HCT116 (cell line): ENCODE data around the gene TTC21B. TPM values are rescaled to one million over a fixed set of nuclear protein-coding genes. Genes with fewer than 3 reads are reported as not detected.

Source experiments
- ATAC-seq: fragments of 200-7000 bp; cut with Tn5 transposase; 2 replicates; pipeline ENCODE4 v1.9.1; 2020; ENCODE audit warnings: mild to moderate bottlenecking, moderate library complexity
- BruUV-seq: library from RNA; stranded (reverse); fragments of 400-500 nt; replicated peaks from 2 replicates; lab custom pipeline; 2021; lab: Mats Ljungman, UMichigan
- CTCF ChIA-PET: fragments of 300-600 bp; sonication (Branson Sonifier 250); formaldehyde crosslinking; loops from one replicate; lab custom pipeline; 2021; ENCODE audit warnings: antibody characterized with exemption; lab: Charles Lee
- POLR2A ChIA-PET: fragments of 300-600, 350-600 bp; sonication (Branson Sonifier 250); formaldehyde crosslinking; loops from one replicate; lab custom pipeline; 2021; ENCODE audit warnings: antibody characterized with exemption; lab: Charles Lee
- RAD21 ChIA-PET, 2 experiments: fragments of 300-600 bp; sonication (Branson Sonifier 250); formaldehyde crosslinking; loops; one replicate each; lab custom pipeline; 2023; ENCODE audit warnings: low total read pairs in 2 of 2; ENCODE audit not compliant: uncharacterized antibody in 2 of 2, unreplicated experiment in 2 of 2, low non-redundant PET in 1 of 2; lab: Charles Lee
- DNase-seq: peaks from one replicate; pipeline ENCODE4 v3.0.0-alpha.2; 2010; ENCODE audit warnings: low read depth, low spot score
- H2AFZ ChIP-seq: fragments of 200-600 bp; shearing (Covaris generic), sonication (generic); 2 replicates; pipeline ENCODE4 v1.6.1; 2017; ENCODE audit warnings: low read depth, mixed run types, mixed read lengths, antibody characterized with exemption, low read length; ENCODE audit not compliant: poor library complexity, severe bottlenecking
- H3K27ac ChIP-seq: 2 replicates; pipeline ENCODE4 v1.5.1; 2012; ENCODE audit warnings: low read depth, low read length
- H3K27me3 ChIP-seq: fragments of 200-600 bp; sonication (generic); 2 replicates; pipeline ENCODE4 v1.6.1; 2016; ENCODE audit warnings: mixed run types, low read length, mixed read lengths; ENCODE audit not compliant: insufficient read depth
- H3K36me3 ChIP-seq, 2 experiments: fragments of 200-500 bp in 1 of 2; fragments of 200-600 bp in 1 of 2; sonication (Bioruptor generic) in 1 of 2; sonication (generic) in 1 of 2; 2 replicates each; pipeline versions ENCODE4 v1.5.1 to v1.6.1; 2014 to 2016; ENCODE audit warnings: low read length in 2 of 2, inconsistent platforms in 1 of 2, mixed read lengths in 1 of 2, mixed run types in 1 of 2; ENCODE audit not compliant: insufficient read depth in 2 of 2, control insufficient read depth in 1 of 2
- H3K4me1 ChIP-seq, 2 experiments: fragments of 200-600 bp in 1 of 2; sonication (generic) in 1 of 2; 2 replicates each; pipeline versions ENCODE4 v1.5.1 to v1.6.1; 2012 to 2017; ENCODE audit warnings: low read length in 2 of 2, inconsistent platforms in 1 of 2, mild to moderate bottlenecking in 1 of 2, mixed read lengths in 1 of 2, mixed run types in 1 of 2, moderate library complexity in 1 of 2; ENCODE audit not compliant: insufficient read depth in 2 of 2, control insufficient read depth in 1 of 2
- H3K4me2 ChIP-seq: fragments of 200-600 bp; sonication (generic); 2 replicates; pipeline ENCODE4 v1.6.1; 2017; ENCODE audit warnings: mixed run types, low read length, mixed read lengths
- H3K4me3 ChIP-seq, 2 experiments: fragments of 200-600 bp in 1 of 2; sonication (generic) in 1 of 2; replicated peaks in 1 of 2; 2 replicates each; pipeline ENCODE4 v1.5.1; 2011 to 2016; ENCODE audit warnings: low read length in 2 of 2, control low read depth in 1 of 2, low read depth in 1 of 2, mild to moderate bottlenecking in 1 of 2, mixed read lengths in 1 of 2, mixed run types in 1 of 2
- H3K79me2 ChIP-seq: fragments of 200-600 bp; sonication (generic); 2 replicates; pipeline ENCODE4 v1.6.1; 2017; ENCODE audit warnings: mild to moderate bottlenecking, mixed run types, low read length, moderate library complexity, mixed read lengths; ENCODE audit not compliant: insufficient read depth
- H3K9ac ChIP-seq: fragments of 200-600 bp; sonication (generic); 2 replicates; pipeline ENCODE4 v1.6.1; 2016; ENCODE audit warnings: low read length, mixed read lengths
- H3K9me2 ChIP-seq: fragments of 200-600 bp; sonication (generic), shearing (Covaris generic); 2 replicates; pipeline ENCODE4 v1.6.1; 2017; ENCODE audit warnings: mixed run types, mild to moderate bottlenecking, moderate library complexity; ENCODE audit not compliant: insufficient read depth
- H3K9me3 ChIP-seq, 2 experiments: fragments of 200-500 bp in 1 of 2; fragments of 200-600 bp in 1 of 2; sonication (Bioruptor generic) in 1 of 2; sonication (generic) in 1 of 2; 2 replicates each; pipeline ENCODE4 v1.6.1; 2014 to 2017; ENCODE audit warnings: low read length in 2 of 2, mixed read lengths in 2 of 2, inconsistent platforms in 1 of 2, low read depth in 1 of 2, mild to moderate bottlenecking in 1 of 2, mixed run types in 1 of 2, moderate library complexity in 1 of 2; ENCODE audit not compliant: control insufficient read depth in 1 of 2, insufficient read depth in 1 of 2
- H4K20me1 ChIP-seq: fragments of 200-600 bp; sonication (generic), shearing (Covaris generic); 2 replicates; pipeline ENCODE4 v1.6.1; 2017; ENCODE audit warnings: mixed run types, mild to moderate bottlenecking, moderate library complexity; ENCODE audit not compliant: insufficient read depth
- EZH2 ChIP-seq: fragments of 200-600 bp; sonication (generic); IDR thresholded peaks from 2 replicates; pipeline ENCODE4 v1.6.1; 2017; ENCODE audit warnings: antibody characterized with exemption, mixed run types
- POLR2AphosphoS5 ChIP-seq: IDR thresholded peaks from 2 replicates; pipeline ENCODE4 v1.6.1; 2011; ENCODE audit warnings: mild to moderate bottlenecking, low read depth, low read length, moderate library complexity
- RAD21 ChIP-seq: IDR thresholded peaks from 2 replicates; pipeline ENCODE4 v1.6.1; 2012; ENCODE audit warnings: low read depth, mild to moderate bottlenecking
- SRF ChIP-seq: IDR thresholded peaks from 2 replicates; pipeline ENCODE4 v1.6.1; 2012; ENCODE audit warnings: low read depth
- YY1 ChIP-seq: IDR thresholded peaks from 2 replicates; pipeline ENCODE4 v1.6.1; 2011; ENCODE audit warnings: low read length, low read depth, moderate library complexity, mild to moderate bottlenecking; ENCODE audit not compliant: insufficient replicate concordance; ENCODE audit errors: extremely low read depth
- ZNF274 ChIP-seq: fragments of 200-500 bp; sonication (Bioruptor generic); IDR thresholded peaks from 2 replicates; pipeline ENCODE4 v1.6.1; 2014; ENCODE audit warnings: mild to moderate bottlenecking, low read depth, low read length, inconsistent platforms
- intact Hi-C: fragments of 100-400 bp; cut with micrococcal nuclease; formaldehyde crosslinking; loops from 2 replicates; pipeline ENCODE4 v1.10.0; 2022
- total RNA-seq: library from RNA; stranded (reverse); gene quantifications from one replicate; pipeline ENCODE4 v1.2.1, GENCODE V29; 2021; ENCODE audit not compliant: unreplicated experiment
- TF ChIP-seq, protein P1 (sequence below), 3 experiments: fragments of 200-600 bp in 1 of 3; sonication (generic) in 1 of 3; IDR thresholded peaks in 2 of 3; conservative IDR thresholded peaks in 1 of 3; 2 replicates each; pipeline ENCODE4 v1.5.1; 2012 to 2017; ENCODE audit warnings: low read depth in 2 of 3, low read length in 2 of 3, antibody characterized with exemption in 1 of 3, borderline replicate concordance in 1 of 3, control low read depth in 1 of 3, mild to moderate bottlenecking in 1 of 3, mixed read lengths in 1 of 3, mixed run types in 1 of 3, moderate library complexity in 1 of 3; ENCODE audit not compliant: insufficient read depth in 1 of 3
- TF ChIP-seq, protein P2 (sequence below): IDR thresholded peaks from 2 replicates; pipeline ENCODE4 v1.6.1; 2012

TTC21B gene
- total RNA-seq, 1 experiment from 2014 or later = 12.2 TPM

DNA sequence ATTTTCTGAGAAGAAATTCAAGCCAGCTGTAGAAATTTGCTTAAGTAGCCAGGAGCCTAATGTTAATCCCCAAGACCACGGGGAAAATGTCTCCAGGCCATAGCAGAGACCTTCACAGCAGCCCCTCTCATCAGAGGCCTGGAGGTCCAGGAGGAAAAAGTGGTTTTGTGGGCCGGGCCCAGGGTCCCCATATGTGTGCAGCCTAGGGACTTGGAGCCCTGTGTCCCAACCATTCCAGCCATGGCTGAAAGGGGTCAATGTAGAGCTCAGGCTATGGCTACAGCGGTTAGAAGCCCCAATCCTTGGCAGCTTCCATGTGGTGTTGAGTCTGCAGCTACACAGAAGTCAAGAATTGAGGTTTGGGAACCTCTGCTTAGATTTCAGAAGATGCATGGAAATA, 14.2 kb upstream of the TTC21B start (continued):
- TF ChIP-seq YY1 = no peak

DNA sequence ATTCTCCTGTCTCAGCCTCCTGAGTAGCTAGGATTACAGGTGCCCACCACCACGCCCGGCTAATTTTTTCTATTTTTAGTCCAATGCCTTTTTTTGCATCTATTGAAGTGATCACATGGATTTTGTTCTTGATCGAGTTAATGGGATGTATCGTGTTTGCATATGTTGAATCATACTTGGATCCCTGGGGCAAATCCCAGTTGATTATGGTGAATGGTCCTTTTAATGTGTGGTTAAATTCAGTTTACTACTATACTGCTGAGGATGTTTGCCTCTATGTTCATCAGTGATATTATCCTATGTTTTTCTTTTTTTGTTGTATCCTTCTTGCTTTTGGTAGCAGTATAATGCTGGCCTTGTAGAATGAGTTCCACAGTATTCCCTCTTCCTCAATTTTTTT, 8.2 kb upstream of the TTC21B start:
- no peaks in the 10 kb centered on the region for H3K9me3 ChIP-seq
- no peak for ATAC-seq
- ChIA-PET POLR2A (no interaction called here), RAD21 (no interaction called here), CTCF (no interaction called here)
- H3K36me3 ChIP-seq = no peaks in the 10 kb centered on the region
- no peaks in the 10 kb centered on the region for H4K20me1 ChIP-seq
- no peak overlapping the region for H3K9ac ChIP-seq
- no peak overlapping the region for H2AFZ ChIP-seq
- TF ChIP-seq POLR2AphosphoS5 (no peak), SRF (no peak), EZH2 (no peak), ZNF274 (no peak), RAD21 (no peak)
- TF ChIP-seq, protein P1, sequence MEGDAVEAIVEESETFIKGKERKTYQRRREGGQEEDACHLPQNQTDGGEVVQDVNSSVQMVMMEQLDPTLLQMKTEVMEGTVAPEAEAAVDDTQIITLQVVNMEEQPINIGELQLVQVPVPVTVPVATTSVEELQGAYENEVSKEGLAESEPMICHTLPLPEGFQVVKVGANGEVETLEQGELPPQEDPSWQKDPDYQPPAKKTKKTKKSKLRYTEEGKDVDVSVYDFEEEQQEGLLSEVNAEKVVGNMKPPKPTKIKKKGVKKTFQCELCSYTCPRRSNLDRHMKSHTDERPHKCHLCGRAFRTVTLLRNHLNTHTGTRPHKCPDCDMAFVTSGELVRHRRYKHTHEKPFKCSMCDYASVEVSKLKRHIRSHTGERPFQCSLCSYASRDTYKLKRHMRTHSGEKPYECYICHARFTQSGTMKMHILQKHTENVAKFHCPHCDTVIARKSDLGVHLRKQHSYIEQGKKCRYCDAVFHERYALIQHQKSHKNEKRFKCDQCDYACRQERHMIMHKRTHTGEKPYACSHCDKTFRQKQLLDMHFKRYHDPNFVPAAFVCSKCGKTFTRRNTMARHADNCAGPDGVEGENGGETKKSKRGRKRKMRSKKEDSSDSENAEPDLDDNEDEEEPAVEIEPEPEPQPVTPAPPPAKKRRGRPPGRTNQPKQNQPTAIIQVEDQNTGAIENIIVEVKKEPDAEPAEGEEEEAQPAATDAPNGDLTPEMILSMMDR (IDR thresholded peaks at IDR 0.05 in 2 of 3, conservative IDR thresholded peaks at IDR 0.05 in 1 of 3; ENCODE audit: borderline replicate concordance in 1 of 3, insufficient read depth in 1 of 3, low read depth in 2 of 3, low read length in 2 of 3) = no peak
- TF ChIP-seq, protein P2, sequence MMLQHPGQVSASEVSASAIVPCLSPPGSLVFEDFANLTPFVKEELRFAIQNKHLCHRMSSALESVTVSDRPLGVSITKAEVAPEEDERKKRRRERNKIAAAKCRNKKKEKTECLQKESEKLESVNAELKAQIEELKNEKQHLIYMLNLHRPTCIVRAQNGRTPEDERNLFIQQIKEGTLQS = no peak
- H3K9me2 ChIP-seq = no peaks in the 10 kb centered on the region; the same call in 1 of the 2 replicates
- no TSS peak for BruUV-seq
- DNase-seq = no peak
- H3K27me3 ChIP-seq = no peaks in the 10 kb centered on the region
- H3K4me3 ChIP-seq = no peak overlapping the region
- intact Hi-C loops = no loop called here
- H3K4me1 ChIP-seq = no peaks in the 10 kb centered on the region
- H3K27ac ChIP-seq = no peak overlapping the region
- H3K4me2 ChIP-seq = no peak overlapping the region
- no peaks in the 10 kb centered on the region for H3K79me2 ChIP-seq
